ENCODE data around the gene PAGR1.
"Not testable (repeated sequence)": the region's sequence is repeated elsewhere in the genome, so short reads cannot be mapped to it uniquely, and the experiment has no call there.

Gene PAGR1

DNA sequence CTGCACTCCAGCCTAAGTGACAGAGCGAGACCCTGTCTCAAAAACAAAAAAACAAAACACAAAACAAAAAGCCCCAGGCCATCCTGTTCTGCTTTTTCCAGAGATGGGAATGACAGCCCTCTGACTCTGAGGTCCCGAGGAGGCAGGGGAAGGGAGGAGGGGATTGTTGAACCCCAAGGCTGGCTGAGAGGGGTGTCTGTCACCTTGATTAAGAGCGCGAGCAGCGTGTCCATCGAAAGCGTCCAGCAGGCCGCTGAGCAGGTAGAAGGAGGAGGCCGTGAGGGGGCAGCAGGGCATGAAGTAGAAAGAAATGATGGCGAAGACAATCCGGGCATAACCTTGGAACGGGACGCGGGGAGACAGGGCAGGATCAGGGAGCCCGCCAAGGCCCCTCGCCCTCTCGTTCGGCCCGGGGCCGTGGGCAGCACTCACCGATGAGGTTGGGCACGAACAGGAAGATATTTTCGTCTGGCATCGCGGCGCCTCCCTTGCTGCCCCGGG, 46.5 kb downstream of the PAGR1 start:
- Histone ChIP-seq H3K4me1 (ENCODE audit: control insufficient read depth in 2 of 2, insufficient read depth in 2 of 2, low read length in 2 of 2) (peaks cover 13 to 15% of the 10 kb centered on the region in 2 donors), H3K9me3 (ENCODE audit: control insufficient read depth in 2 of 2, low read length in 2 of 2) (no peaks in the 10 kb centered on the region), H3K27ac (ENCODE audit: low read depth in 2 of 2, low read length in 2 of 2) (peak overlapping the region; percentile 83 to 92), H3K4me3 (ENCODE audit: low read length in 2 of 2) (peak overlapping the region; percentile 92 to 95), H3K9ac (ENCODE audit: low read depth in 1 of 2, low read length in 2 of 2) (peak overlapping the region; percentile 86 to 87), H3K36me3 (ENCODE audit: control insufficient read depth in 2 of 2, insufficient read depth in 2 of 2, low read length in 2 of 2) (peaks cover 21 to 31% of the 10 kb centered on the region in 2 donors), H3K27me3 (ENCODE audit: control insufficient read depth in 2 of 2, insufficient read depth in 2 of 2, low read length in 2 of 2) (no peaks in the 10 kb centered on the region)

DNA sequence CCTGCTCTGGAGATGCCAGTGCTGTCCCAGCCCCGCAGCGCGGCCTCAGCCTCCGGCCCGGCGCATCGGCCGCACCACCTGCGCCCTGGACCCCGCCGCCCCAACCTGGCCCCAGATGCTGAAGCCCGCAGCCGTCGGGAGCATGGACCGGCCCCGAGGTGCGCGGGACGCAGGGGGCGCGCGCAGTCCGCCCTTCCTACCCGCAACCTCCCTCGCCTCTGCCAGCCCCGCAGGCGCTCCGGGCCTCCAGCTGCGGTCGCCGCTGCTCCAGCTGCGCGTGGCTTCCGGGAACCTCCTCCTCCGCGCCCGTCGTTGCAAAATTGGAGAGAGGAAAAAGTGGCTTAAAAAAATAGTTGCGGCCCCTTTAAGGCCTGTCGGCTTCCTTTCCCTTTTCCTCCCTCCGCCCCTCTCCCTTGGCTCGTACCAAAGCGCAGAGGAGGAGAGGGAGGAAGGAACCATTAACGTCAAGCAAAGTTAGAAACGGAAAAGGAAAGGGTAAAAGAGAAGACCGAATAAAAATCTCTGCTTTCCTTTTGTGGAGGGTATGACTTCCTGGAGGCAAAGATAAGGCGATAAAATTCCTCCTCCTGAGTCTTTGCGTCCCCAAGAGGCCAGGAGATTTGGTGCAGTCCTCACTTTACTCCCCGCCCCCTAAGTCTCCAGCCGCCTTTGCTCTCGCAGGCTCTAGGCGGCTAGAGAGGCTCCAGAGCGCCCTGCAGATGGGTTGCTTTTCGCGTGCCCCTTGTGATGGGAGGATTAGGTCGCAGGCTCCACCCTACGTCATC, 47.1 kb downstream of the PAGR1 start, which contains the start of gene CDIPT:
CDIPT (minus strand) TSS at position 343 of the 785 bp plus-strand sequence. CDS start 369 bp downstream, outside the sequence.
- H3K9ac ChIP-seq (ENCODE audit: low read depth in 1 of 2, low read length in 2 of 2): peak within 1 kb of the TSS; percentile 86 to 87

DNA sequence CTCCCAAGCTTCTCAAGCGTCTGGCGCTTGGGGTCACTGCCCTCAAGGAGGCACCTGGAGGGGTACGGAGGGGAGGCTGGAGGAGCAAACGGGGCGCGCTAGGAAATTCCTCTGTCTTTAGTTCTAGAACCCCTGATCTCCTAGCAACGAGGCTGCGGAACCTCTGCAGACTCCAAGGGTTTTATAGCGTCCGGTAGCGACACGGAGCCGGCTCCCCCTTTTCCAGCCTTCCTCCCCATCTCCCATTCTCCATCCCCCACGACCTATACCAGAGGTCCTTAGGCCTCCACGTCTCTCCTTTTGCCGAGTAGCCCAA, 47.7 kb downstream of the PAGR1 start:
- peaks cover 13 to 15% of the 10 kb centered on the region in 2 donors for H3K4me1 ChIP-seq (ENCODE audit: control insufficient read depth in 2 of 2, insufficient read depth in 2 of 2, low read length in 2 of 2)
- peak overlapping the region; percentile 34 to 92 for H3K4me3 ChIP-seq (ENCODE audit: low read length in 2 of 2)
- H3K27me3 ChIP-seq (ENCODE audit: control insufficient read depth in 2 of 2, insufficient read depth in 2 of 2, low read length in 2 of 2): no peaks in the 10 kb centered on the region
- peak overlapping the region in 1 of 2 donors; percentile 92 for H3K27ac ChIP-seq (ENCODE audit: low read depth in 2 of 2, low read length in 2 of 2)
- H3K9ac ChIP-seq (ENCODE audit: low read depth in 1 of 2, low read length in 2 of 2): peak overlapping the region in 1 of 2 donors; percentile 87
- H3K36me3 ChIP-seq (ENCODE audit: control insufficient read depth in 2 of 2, insufficient read depth in 2 of 2, low read length in 2 of 2): peaks cover 17 to 25% of the 10 kb centered on the region in 2 donors
- no peaks in the 10 kb centered on the region for H3K9me3 ChIP-seq (ENCODE audit: control insufficient read depth in 2 of 2, low read length in 2 of 2)

More for the DNA sequence above, 47.1 kb downstream of the PAGR1 start, which contains the start of gene CDIPT:
- peak within 1 kb of the TSS; percentile 83 to 92 for H3K27ac ChIP-seq (ENCODE audit: low read depth in 2 of 2, low read length in 2 of 2)
- peaks cover 13 to 15% of the 10 kb centered on the region in 2 donors for H3K4me1 ChIP-seq (ENCODE audit: control insufficient read depth in 2 of 2, insufficient read depth in 2 of 2, low read length in 2 of 2)
- H3K9me3 ChIP-seq (ENCODE audit: control insufficient read depth in 2 of 2, low read length in 2 of 2): no peaks in the 10 kb centered on the region
- peak within 1 kb of the TSS; percentile 92 to 95 for H3K4me3 ChIP-seq (ENCODE audit: low read length in 2 of 2)
- no peaks in the 10 kb centered on the region for H3K27me3 ChIP-seq (ENCODE audit: control insufficient read depth in 2 of 2, insufficient read depth in 2 of 2, low read length in 2 of 2)
- peaks cover 21 to 30% of the 10 kb centered on the region in 2 donors for H3K36me3 ChIP-seq (ENCODE audit: control insufficient read depth in 2 of 2, insufficient read depth in 2 of 2, low read length in 2 of 2)

DNA sequence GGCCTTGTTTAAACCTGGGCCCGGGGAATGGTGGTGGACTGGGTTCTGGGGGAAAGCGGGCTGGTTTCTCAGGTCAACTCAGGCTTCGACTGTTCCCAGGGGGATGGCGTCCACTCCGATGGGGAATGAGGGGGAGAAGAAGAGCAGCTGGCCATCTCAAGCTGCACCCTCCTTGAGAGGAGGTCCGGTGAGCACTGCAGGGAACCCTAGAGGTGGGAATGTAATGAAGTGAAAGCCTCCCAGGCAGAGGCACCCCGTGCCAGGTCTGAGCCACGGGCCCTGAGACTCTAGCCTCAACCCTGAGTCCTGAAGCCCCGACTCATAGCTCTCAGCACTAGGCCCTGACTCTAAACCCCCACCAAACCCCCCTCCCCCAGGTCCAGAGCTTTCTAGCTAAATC, 48.3 kb downstream of the PAGR1 start:
- Histone ChIP-seq H3K27me3 (ENCODE audit: control insufficient read depth in 2 of 2, insufficient read depth in 2 of 2, low read length in 2 of 2) (no peaks in the 10 kb centered on the region), H3K4me3 (ENCODE audit: low read length in 2 of 2) (no peak overlapping the region), H3K9me3 (ENCODE audit: control insufficient read depth in 2 of 2, low read length in 2 of 2) (no peaks in the 10 kb centered on the region), H3K27ac (ENCODE audit: low read depth in 2 of 2, low read length in 2 of 2) (no peak overlapping the region), H3K4me1 (ENCODE audit: control insufficient read depth in 2 of 2, insufficient read depth in 2 of 2, low read length in 2 of 2) (peaks cover 13 to 15% of the 10 kb centered on the region in 2 donors), H3K9ac (ENCODE audit: low read depth in 1 of 2, low read length in 2 of 2) (no peak overlapping the region), H3K36me3 (ENCODE audit: control insufficient read depth in 2 of 2, insufficient read depth in 2 of 2, low read length in 2 of 2) (peaks cover 11 to 19% of the 10 kb centered on the region in 2 donors)

DNA sequence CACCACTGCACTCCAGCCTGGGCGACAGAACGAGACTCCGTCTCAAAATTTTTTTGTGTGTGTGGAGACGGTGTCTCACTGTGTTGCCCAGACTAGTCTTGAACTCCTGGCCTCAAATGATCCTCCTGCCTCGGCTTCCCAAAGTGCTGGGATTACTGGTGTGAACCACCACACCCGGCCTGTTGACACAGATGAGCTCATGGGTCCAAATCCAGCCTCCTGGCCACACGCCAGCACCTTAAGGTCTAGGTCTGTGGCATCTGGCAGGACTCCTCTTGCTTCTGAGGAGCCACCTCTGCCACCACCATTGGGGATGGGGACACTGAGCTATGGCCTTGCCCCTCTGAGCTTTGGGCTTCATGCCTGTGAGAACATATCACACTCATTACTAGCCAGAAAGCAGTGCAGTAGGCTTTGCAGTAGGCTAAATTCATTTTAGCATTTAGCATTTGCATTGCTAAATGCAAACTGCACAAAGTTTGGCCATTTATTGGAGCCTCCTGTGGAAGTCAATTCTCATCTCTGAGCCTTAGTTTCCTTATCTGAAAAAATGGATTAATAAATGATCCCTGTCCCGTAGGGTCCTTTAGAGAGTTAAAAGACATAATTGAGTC, 52.6 kb downstream of the PAGR1 start:
- Histone ChIP-seq H3K9me3 (ENCODE audit: control insufficient read depth in 2 of 2, low read length in 2 of 2) (no peaks in the 10 kb centered on the region), H3K4me3 (ENCODE audit: low read length in 2 of 2) (no peak overlapping the region), H3K9ac (ENCODE audit: low read depth in 1 of 2, low read length in 2 of 2) (no peak overlapping the region), H3K27ac (ENCODE audit: low read depth in 2 of 2, low read length in 2 of 2) (no peak overlapping the region), H3K4me1 (ENCODE audit: control insufficient read depth in 2 of 2, insufficient read depth in 2 of 2, low read length in 2 of 2) (peaks cover 0 to 3% of the 10 kb centered on the region in 2 donors), H3K36me3 (ENCODE audit: control insufficient read depth in 2 of 2, insufficient read depth in 2 of 2, low read length in 2 of 2) (no peaks in the 10 kb centered on the region), H3K27me3 (ENCODE audit: control insufficient read depth in 2 of 2, insufficient read depth in 2 of 2, low read length in 2 of 2) (no peaks in the 10 kb centered on the region)

DNA sequence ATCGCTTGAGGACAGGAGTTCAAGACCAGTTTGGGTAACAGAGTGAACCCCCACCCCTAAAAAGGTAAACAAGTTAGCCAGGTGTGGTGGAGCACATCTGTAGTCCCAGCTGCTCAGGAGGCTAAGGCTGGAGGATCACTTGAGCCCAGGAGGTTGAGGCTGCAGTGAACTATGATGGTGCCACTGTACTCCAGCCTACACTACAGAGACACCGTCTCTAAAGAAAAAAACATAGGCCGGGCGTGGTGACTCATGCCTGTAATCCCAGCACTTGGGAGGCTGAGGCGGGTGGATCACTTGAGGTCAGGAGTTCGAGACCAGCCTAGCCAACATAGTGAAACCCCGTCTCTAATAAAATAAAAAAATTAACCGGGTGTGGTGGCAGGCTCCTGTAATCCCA, 53.1 kb downstream of the PAGR1 start:
- H3K9me3 ChIP-seq (ENCODE audit: control insufficient read depth in 2 of 2, low read length in 2 of 2); H3K9ac ChIP-seq (ENCODE audit: low read depth in 1 of 2, low read length in 2 of 2); H3K36me3 ChIP-seq (ENCODE audit: control insufficient read depth in 2 of 2, insufficient read depth in 2 of 2, low read length in 2 of 2): not testable (repeated sequence)

More for the DNA sequence above, 53.1 kb downstream of the PAGR1 start:
- not testable (repeated sequence) for H3K27ac ChIP-seq (ENCODE audit: low read depth in 2 of 2, low read length in 2 of 2); H3K4me3 ChIP-seq (ENCODE audit: low read length in 2 of 2); H3K27me3 ChIP-seq (ENCODE audit: control insufficient read depth in 2 of 2, insufficient read depth in 2 of 2, low read length in 2 of 2); H3K4me1 ChIP-seq (ENCODE audit: control insufficient read depth in 2 of 2, insufficient read depth in 2 of 2, low read length in 2 of 2)
